A549 (cell line): ENCODE results near the gene FLII. TPM values are rescaled to one million over a fixed set of nuclear protein-coding genes. Genes with fewer than 3 reads are reported as not detected.
A peak's percentile ranks its signal among the peaks of the same experiment; 100 is the strongest.

Experiments used
- ATAC-seq, 2 experiments: fragments of 200-7000 bp in 1 of 2; fragments of >200 bp in 1 of 2; cut with Nextera tagmentation in 1 of 2; cut with Tn5 transposase in 1 of 2; 3 replicates each; pipeline versions ENCODE4 v1.8.0 to v1.9.1; 2018 to 2020; ENCODE audit warnings: mild to moderate bottlenecking in 1 of 2, moderate library complexity in 1 of 2
- CTCF ChIA-PET: fragments of 300-600 bp; sonication (Branson Sonifier 250); formaldehyde crosslinking; extraction: SDS; loops from one replicate; lab custom pipeline; 2021; ENCODE audit warnings: antibody characterized with exemption, inconsistent platforms; lab: Yijun Ruan, JAX
- POLR2A ChIA-PET: fragments of 350-600 bp; formaldehyde crosslinking; extraction: SDS; loops from one replicate; lab custom pipeline; 2021; ENCODE audit warnings: antibody characterized with exemption, inconsistent platforms; lab: Yijun Ruan, JAX
- DNase-seq, 2 experiments: peaks; one replicate each; pipeline versions ENCODE4 v3.0.0 to v3.0.0-alpha.2; 2011 to 2016; ENCODE audit warnings: low read depth in 1 of 2, low spot score in 1 of 2
- FAIRE-seq: peaks from 2 replicates; lab custom pipeline; 2011; peaks lifted over from hg19 to GRCh38; lab: Jason Lieb, UNC
- H3K27ac ChIP-seq, 2 experiments: fragments of >200 bp; sonication (Bioruptor Twin); formaldehyde crosslinking; 3 replicates each; pipeline ENCODE4 v1.5.1; 2016 to 2017
- H3K4me1 ChIP-seq: fragments of >200 bp; sonication (Bioruptor Twin); formaldehyde crosslinking; 3 replicates; pipeline ENCODE4 v1.6.1; 2016
- H3K4me2 ChIP-seq: fragments of >200 bp; sonication (Bioruptor Twin); formaldehyde crosslinking; 3 replicates; pipeline ENCODE4 v1.6.1; 2016
- H3K4me3 ChIP-seq: fragments of >200 bp; sonication (Bioruptor Twin); formaldehyde crosslinking; 3 replicates; pipeline ENCODE4 v1.5.1; 2016
- H3K9me3 ChIP-seq: fragments of >200 bp; sonication (Bioruptor Twin); formaldehyde crosslinking; 3 replicates; pipeline ENCODE4 v1.6.1; 2016
- EHF ChIP-seq: fragments of 250-450 bp; sonication (Bioruptor Pico); IDR thresholded peaks from 2 replicates; pipeline ENCODE4 v1.5.0; 2020; ENCODE audit warnings: mild to moderate bottlenecking
- ESRRA ChIP-seq: fragments of 150-350 bp; IDR thresholded peaks from 2 replicates; pipeline ENCODE4 v1.6.1; 2014; ENCODE audit warnings: mild to moderate bottlenecking, low read length, borderline replicate concordance
- FOSL2 ChIP-seq, 2 experiments: fragments of 450-650 bp in 1 of 2; fragments of >200 bp in 1 of 2; sonication (Bioruptor Twin) in 1 of 2; formaldehyde crosslinking; IDR thresholded peaks; 2 replicates each; pipeline versions ENCODE4 v1.5.0 to v1.6.1; 2016 to 2020; ENCODE audit warnings: mild to moderate bottlenecking in 1 of 2, moderate library complexity in 1 of 2
- FOXS1 ChIP-seq: fragments of 250-450 bp; sonication (Bioruptor Pico); IDR thresholded peaks from 2 replicates; pipeline ENCODE4 v1.5.0; 2020; ENCODE audit warnings: mild to moderate bottlenecking, moderate library complexity
- HDAC2 ChIP-seq: fragments of 200-600 bp; sonication (generic); IDR thresholded peaks from 2 replicates; pipeline ENCODE4 v1.6.1; 2016
- HEYL ChIP-seq: fragments of 250-450 bp; sonication (Bioruptor Pico); IDR thresholded peaks from 2 replicates; pipeline ENCODE4 v1.8.0; 2021; ENCODE audit warnings: mild to moderate bottlenecking, moderate library complexity
- HOXB13 ChIP-seq: fragments of 250-450 bp; sonication (Bioruptor Pico); IDR thresholded peaks from 2 replicates; pipeline ENCODE4 v1.5.0; 2020; ENCODE audit warnings: low read depth, mild to moderate bottlenecking, moderate library complexity
- HOXB5 ChIP-seq: fragments of 250-450 bp; sonication (Bioruptor Pico); IDR thresholded peaks from 2 replicates; pipeline ENCODE4 v1.5.0; 2020; ENCODE audit warnings: mild to moderate bottlenecking, moderate library complexity
- JUNB ChIP-seq: fragments of >200 bp; sonication (Bioruptor Twin); formaldehyde crosslinking; IDR thresholded peaks from 2 replicates; pipeline ENCODE4 v1.6.1; 2016
- MAZ ChIP-seq: fragments of 150-350 bp; IDR thresholded peaks from 2 replicates; pipeline ENCODE4 v1.6.1; 2014; ENCODE audit warnings: antibody characterized with exemption, low read depth, low read length, borderline replicate concordance
- MYC ChIP-seq: IDR thresholded peaks from 2 replicates; pipeline ENCODE4 v1.6.1; 2012; ENCODE audit warnings: mild to moderate bottlenecking, inconsistent platforms, low read length, improper control_type of control experiment, borderline replicate concordance
- NPAS2 ChIP-seq: fragments of 250-450 bp; sonication (Bioruptor Pico); IDR thresholded peaks from 2 replicates; pipeline ENCODE4 v1.8.0; 2022; ENCODE audit warnings: mild to moderate bottlenecking, moderate library complexity, borderline replicate concordance
- PHF8 ChIP-seq: fragments of 200-600 bp; sonication (generic); IDR thresholded peaks from 2 replicates; pipeline ENCODE4 v1.6.1; 2016; ENCODE audit warnings: low read depth, mild to moderate bottlenecking, antibody characterized with exemption, moderate library complexity, borderline replicate concordance
- POLR2A ChIP-seq: IDR thresholded peaks from 2 replicates; pipeline ENCODE4 v1.6.1; 2012; ENCODE audit warnings: mild to moderate bottlenecking, low read length
- POLR2AphosphoS2 ChIP-seq: conservative IDR thresholded peaks from 2 replicates; pipeline ENCODE4 v1.6.1; 2012; ENCODE audit warnings: low read length, improper control_type of control experiment, inconsistent platforms
- RARB ChIP-seq: fragments of 250-450 bp; sonication (Bioruptor Pico); IDR thresholded peaks from 2 replicates; pipeline ENCODE4 v1.8.0; 2021; ENCODE audit warnings: mild to moderate bottlenecking, moderate library complexity
- RNF2 ChIP-seq: fragments of 200-600 bp; sonication (generic); IDR thresholded peaks from 2 replicates; pipeline ENCODE4 v1.6.1; 2016; ENCODE audit warnings: low read depth, mild to moderate bottlenecking, antibody characterized with exemption, moderate library complexity, borderline replicate concordance
- TFCP2L1 ChIP-seq: fragments of 250-450 bp; sonication (Bioruptor Pico); IDR thresholded peaks from 2 replicates; pipeline ENCODE4 v1.5.0; 2021; ENCODE audit warnings: mild to moderate bottlenecking
- ZNF302 ChIP-seq: fragments of 250-450 bp; sonication (Bioruptor Pico); IDR thresholded peaks from 2 replicates; pipeline ENCODE4 v1.9.0; 2021; ENCODE audit warnings: inconsistent platforms, mild to moderate bottlenecking, moderate library complexity
- ZSCAN20 ChIP-seq: fragments of 250-450 bp; sonication (Bioruptor Pico); IDR thresholded peaks from 2 replicates; pipeline ENCODE4 v1.8.0; 2022; ENCODE audit warnings: mild to moderate bottlenecking, moderate library complexity
- WGBS: methylation state at CpG from one replicate; pipeline ENCODE4 v1.1.6; 2017; ENCODE audit errors: missing lambda C conversion rate; 5-methylcytosine and 5-hydroxymethylcytosine counted together
- polyA plus RNA-seq, 4 experiments: library from polyadenylated mRNA; depleted of rRNA in 3 of 4; stranded (reverse); fragments of >200 nt; fragmentation: RNase III in 1 of 4; extraction: RNeasy Plus Mini Kit Qiagen cat#74134 plus additional on column Dnase treatment in 1 of 4; gene quantifications; 2 replicates in 3 of 4; 3 replicates in 1 of 4; pipeline ENCODE4 v1.2.3, GENCODE V29; 2011 to 2017
- TF ChIP-seq, protein P1 (sequence below): fragments of >200 bp; sonication (Bioruptor Twin); formaldehyde crosslinking; IDR thresholded peaks from 2 replicates; pipeline ENCODE4 v1.6.1; 2016
- TF ChIP-seq, protein P2 (sequence below): fragments of 450-650 bp; IDR thresholded peaks from 2 replicates; pipeline ENCODE4 v1.6.1; 2014; ENCODE audit warnings: antibody characterized with exemption
- TF ChIP-seq, protein P3 (sequence below): IDR thresholded peaks from 2 replicates; pipeline ENCODE4 v1.6.1; 2012; ENCODE audit warnings: low read depth, borderline replicate concordance
- TF ChIP-seq, protein P4 (sequence below): fragments of 250-450 bp; sonication (Bioruptor Pico); IDR thresholded peaks from 2 replicates; pipeline ENCODE4 v1.5.0; 2020; ENCODE audit warnings: low read depth, mild to moderate bottlenecking, moderate library complexity
- TF ChIP-seq, protein P5 (sequence below): IDR thresholded peaks from 2 replicates; pipeline ENCODE4 v1.6.1; 2012

FLII gene
- polyA plus RNA-seq, 2 of the 4 experiments (the other 2 are of a cell fraction): 253 to 280 TPM

DNA sequence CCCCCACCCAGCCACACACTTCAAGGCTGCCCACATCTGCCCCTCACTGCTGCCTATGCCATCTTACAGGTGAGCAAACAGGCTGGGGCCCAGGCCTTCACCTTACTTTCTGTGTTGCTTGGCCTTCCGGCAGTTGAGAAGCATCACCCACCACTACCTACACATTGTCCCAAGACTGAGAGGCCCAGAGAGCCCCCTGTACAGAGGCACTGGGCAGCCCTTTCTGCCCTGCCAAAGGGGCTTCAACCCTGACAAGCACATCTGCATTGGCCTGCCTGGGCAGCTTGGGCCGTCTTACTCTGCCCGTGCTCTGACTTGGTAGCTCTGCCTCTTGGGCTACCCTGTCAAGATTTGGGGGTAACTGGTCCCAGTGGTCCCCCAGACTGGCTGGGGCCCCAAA lies 3.1 kb upstream of the FLII start:
- TF ChIP-seq HEYL (CRISPR knock-in tag): no peak
- no peak for TF ChIP-seq EHF
- no peak for TF ChIP-seq MYC
- TF ChIP-seq NPAS2: no peak
- TF ChIP-seq JUNB: no peak
- TF ChIP-seq POLR2AphosphoS2: no peak
- TF ChIP-seq, protein P1, sequence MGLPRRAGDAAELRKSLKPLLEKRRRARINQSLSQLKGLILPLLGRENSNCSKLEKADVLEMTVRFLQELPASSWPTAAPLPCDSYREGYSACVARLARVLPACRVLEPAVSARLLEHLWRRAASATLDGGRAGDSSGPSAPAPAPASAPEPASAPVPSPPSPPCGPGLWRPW: no peak
- no peak for TF ChIP-seq FOXS1 (CRISPR knock-in tag)
- TF ChIP-seq, protein P2, sequence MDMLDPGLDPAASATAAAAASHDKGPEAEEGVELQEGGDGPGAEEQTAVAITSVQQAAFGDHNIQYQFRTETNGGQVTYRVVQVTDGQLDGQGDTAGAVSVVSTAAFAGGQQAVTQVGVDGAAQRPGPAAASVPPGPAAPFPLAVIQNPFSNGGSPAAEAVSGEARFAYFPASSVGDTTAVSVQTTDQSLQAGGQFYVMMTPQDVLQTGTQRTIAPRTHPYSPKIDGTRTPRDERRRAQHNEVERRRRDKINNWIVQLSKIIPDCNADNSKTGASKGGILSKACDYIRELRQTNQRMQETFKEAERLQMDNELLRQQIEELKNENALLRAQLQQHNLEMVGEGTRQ: no peak
- no peak for TF ChIP-seq MAZ
- TF ChIP-seq, protein P3, sequence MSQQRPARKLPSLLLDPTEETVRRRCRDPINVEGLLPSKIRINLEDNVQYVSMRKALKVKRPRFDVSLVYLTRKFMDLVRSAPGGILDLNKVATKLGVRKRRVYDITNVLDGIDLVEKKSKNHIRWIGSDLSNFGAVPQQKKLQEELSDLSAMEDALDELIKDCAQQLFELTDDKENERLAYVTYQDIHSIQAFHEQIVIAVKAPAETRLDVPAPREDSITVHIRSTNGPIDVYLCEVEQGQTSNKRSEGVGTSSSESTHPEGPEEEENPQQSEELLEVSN: no peak
- no peak for TF ChIP-seq RARB (CRISPR knock-in tag)
- TF ChIP-seq HOXB5 (CRISPR knock-in tag): no peak
- no peak for TF ChIP-seq HOXB13
- H3K4me1 ChIP-seq: peaks cover 29% of the 10 kb centered on the region
- ChIA-PET POLR2A (interaction anchor here (0.6 to 1.2 kb wide), 2 partner anchors 53 to 116 kb away, joined by 3 read pairs; partner anchors contain the start of genes EVPLL, SMCR8 and TOP3A), CTCF (interaction anchor here (0.6 to 8.5 kb wide), 4 partner anchors 10 to 1259 kb away, joined by 4 to 59 read pairs (median 14); no protein-coding TSS in a partner anchor)
- ATAC-seq: no peak
- H3K27ac ChIP-seq: peak overlapping the region; percentile 84 to 91; a peak in 4 of 6 replicates
- H3K4me3 ChIP-seq: peak overlapping the region; percentile 76
- H3K4me2 ChIP-seq: peak overlapping the region; percentile 94
- H3K9me3 ChIP-seq: no peaks in the 10 kb centered on the region
- DNase-seq: no peak
- 83% methylated on average over 3 of the region's 3 CpGs for WGBS
- FAIRE-seq: no peak

DNA sequence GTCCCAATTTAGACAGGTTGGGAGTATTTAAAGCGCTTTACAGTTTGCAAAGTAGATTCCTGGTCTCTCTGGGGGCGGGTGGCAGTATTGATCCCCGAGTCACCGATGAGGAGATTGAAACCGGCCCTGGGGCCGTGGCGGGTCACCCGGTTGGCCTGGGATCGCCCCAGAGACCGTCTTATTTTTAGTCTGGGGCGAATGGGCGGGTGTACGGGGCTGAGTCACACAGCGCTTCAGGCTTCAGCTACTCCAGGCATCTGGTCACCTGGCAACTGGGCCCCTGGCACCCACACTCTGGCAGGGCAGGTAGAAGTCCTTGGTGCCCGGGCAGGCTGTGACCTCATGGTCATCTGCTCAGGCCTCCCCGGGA lies 2.6 kb upstream of the FLII start:
- Histone ChIP-seq H3K27ac (peak overlapping the region; percentile 84 to 91), H3K4me3 (peak overlapping the region; percentile 76), H3K9me3 (no peaks in the 10 kb centered on the region), H3K4me1 (peaks cover 31% of the 10 kb centered on the region), H3K4me2 (peak overlapping the region; percentile 94)
- ATAC-seq (peak; percentile 27 to 31; a peak in 5 of 6 replicates), DNase-seq (peak; percentile 64 to 85), FAIRE-seq (no peak)
- 4% methylated on average over 16 of the region's 16 CpGs for WGBS
- ChIA-PET POLR2A (interaction anchor here (0.6 to 1.2 kb wide), 2 partner anchors 54 to 117 kb away, joined by 3 read pairs; partner anchors contain the start of genes EVPLL, SMCR8 and TOP3A), CTCF (interaction anchor here (0.6 to 8.5 kb wide), 5 partner anchors 11 to 1259 kb away, joined by 4 to 59 read pairs (median 6); no protein-coding TSS in a partner anchor)
- TF ChIP-seq ZSCAN20 (no peak), TFCP2L1 (CRISPR knock-in tag) (no peak), POLR2A (no peak), PHF8 (0 out of 2 replicates have a peak, but pooled peaks have one; percentile 24), ZNF302 (CRISPR knock-in tag) (no peak), FOSL2 (IDR thresholded peaks at IDR 0.05) (no peak), FOSL2 (CRISPR knock-in tag; IDR thresholded peaks at IDR 0.05) (peak; percentile 41; the same call in 1 of the 2 replicates), MYC (peak; percentile 44; the same call in 1 of the 2 replicates)

DNA sequence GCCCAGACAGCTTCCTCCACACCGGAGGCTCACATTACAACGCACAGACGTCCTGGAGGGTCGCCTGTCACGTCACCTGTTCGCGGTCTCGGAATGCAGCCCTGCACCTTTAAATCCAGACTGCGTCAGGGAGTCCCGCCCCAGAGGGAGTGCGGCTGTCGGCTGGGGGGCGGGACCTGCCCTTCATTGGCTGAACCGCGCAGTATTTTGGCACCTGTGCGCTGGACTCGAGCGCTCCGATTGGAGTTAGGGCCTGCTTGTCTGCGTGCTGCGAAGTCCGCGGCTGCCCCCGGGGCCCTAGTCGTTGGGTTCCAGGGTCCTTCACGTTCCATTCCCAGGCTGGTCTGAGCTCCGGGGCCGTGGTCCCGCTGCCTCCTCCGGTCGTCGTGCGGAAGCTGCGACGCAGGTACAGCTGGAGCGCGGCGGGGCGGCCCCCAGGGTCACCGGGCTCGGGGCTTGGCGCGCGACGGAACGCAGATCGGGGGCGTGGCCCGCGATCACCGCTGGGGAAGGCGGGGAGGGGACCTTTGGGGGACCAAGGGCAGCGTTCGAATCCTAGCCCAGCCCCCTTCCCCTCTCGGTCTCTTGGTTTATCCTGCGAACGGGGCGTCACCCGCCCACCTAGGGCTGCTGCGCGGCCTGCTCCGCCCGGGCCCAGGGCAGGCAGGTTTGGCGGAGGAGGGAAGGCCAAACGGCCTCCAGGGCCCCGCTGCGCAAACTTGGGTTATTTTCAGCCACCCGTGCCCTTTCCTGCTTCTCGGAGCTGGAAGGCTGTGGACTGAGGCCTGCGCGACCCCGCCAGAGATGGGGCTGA lies 2.0 kb upstream of the FLII start, which contains the start of gene MIEF2:
Gene MIEF2, plus strand, starts transcription at position 331 of the 814 bp plus-strand sequence. CDS start 2,059 bp downstream, outside the sequence.
- no peaks in the 10 kb centered on the region for H3K9me3 ChIP-seq
- ATAC-seq (peak; percentile 72 to 88), DNase-seq (peak; percentile 96 to 100), FAIRE-seq (peak; percentile 81)
- ChIA-PET POLR2A (interaction anchor here (0.6 to 1.2 kb wide), 2 partner anchors 54 to 117 kb away, joined by 3 read pairs; partner anchors contain the start of genes EVPLL, SMCR8 and TOP3A), CTCF (interaction anchor here (1.5 to 8.5 kb wide), 4 partner anchors 12 to 61 kb away, joined by 4 to 59 read pairs (median 15); no protein-coding TSS in a partner anchor)
- WGBS: 0% methylated on average over 21 of the region's 72 CpGs
- peaks cover 31% of the 10 kb centered on the region for H3K4me1 ChIP-seq
- peak within 1 kb of the TSS; percentile 84 to 91 for H3K27ac ChIP-seq
- peak within 1 kb of the TSS; percentile 94 for H3K4me2 ChIP-seq
- peak within 1 kb of the TSS; percentile 76 for H3K4me3 ChIP-seq
- no peak for TF ChIP-seq ESRRA
- TF ChIP-seq RNF2: no peak
- TF ChIP-seq JUNB: no peak
- TF ChIP-seq, protein P4, sequence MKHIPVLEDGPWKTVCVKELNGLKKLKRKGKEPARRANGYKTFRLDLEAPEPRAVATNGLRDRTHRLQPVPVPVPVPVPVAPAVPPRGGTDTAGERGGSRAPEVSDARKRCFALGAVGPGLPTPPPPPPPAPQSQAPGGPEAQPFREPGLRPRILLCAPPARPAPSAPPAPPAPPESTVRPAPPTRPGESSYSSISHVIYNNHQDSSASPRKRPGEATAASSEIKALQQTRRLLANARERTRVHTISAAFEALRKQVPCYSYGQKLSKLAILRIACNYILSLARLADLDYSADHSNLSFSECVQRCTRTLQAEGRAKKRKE (CRISPR knock-in tag): no peak
- TF ChIP-seq, protein P5, sequence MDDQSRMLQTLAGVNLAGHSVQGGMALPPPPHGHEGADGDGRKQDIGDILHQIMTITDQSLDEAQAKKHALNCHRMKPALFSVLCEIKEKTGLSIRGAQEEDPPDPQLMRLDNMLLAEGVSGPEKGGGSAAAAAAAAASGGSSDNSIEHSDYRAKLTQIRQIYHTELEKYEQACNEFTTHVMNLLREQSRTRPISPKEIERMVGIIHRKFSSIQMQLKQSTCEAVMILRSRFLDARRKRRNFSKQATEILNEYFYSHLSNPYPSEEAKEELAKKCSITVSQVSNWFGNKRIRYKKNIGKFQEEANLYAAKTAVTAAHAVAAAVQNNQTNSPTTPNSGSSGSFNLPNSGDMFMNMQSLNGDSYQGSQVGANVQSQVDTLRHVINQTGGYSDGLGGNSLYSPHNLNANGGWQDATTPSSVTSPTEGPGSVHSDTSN: peak; percentile 97
- TF ChIP-seq, protein P3: peak; percentile 59; the same call in 1 of the 2 replicates
- peak; percentile 33; the same call in 1 of the 2 replicates for TF ChIP-seq HDAC2
- no peak for TF ChIP-seq MYC
- TF ChIP-seq ZSCAN20: no peak
- TF ChIP-seq POLR2A: peak; percentile 51
- TF ChIP-seq PHF8: peak; percentile 92
- TF ChIP-seq, protein P2: peak; percentile 61
- TF ChIP-seq TFCP2L1 (CRISPR knock-in tag): no peak
